Measurements from ENCODE around the gene GSK3A. TPM values are rescaled to one million over a fixed set of nuclear protein-coding genes. Genes with fewer than 3 reads are reported as not detected.

Gene GSK3A
- total RNA-seq, 2 experiments from 2014 or later, result 30.5 to 31.7 TPM

DNA sequence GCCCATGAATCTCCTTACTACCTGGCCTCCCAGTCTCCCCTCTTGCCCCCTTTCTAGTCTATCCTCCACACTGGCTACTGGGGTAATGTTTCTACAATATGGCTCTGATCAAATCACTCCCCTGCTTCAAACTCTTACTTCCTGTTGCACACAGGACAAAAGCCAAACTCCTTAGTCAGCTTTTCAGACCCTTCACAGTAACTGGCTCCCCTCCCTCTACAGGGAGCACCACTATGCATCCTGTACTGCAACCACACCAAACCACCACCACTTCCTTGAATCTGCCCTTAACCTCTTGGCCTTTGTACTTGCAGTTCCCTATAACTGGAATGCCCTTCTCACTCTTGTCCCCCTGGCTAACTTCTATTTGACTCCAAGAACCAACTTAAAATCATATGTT is 57.1 kb downstream of the GSK3A start:
- H3K4me3 Mint-ChIP-seq, result no peak overlapping the region
- ChIA-PET POLR2A (interaction anchor here (0.9 to 1.4 kb wide), 3 partner anchors 10 to 16 kb away, joined by 3 read pairs; no protein-coding TSS in a partner anchor), CTCF (interaction anchor here (0.7 to 6.1 kb wide), 20 partner anchors 9 to 119 kb away, joined by 3 to 70 read pairs (median 5); partner anchors contain the start of genes DEDD2 and POU2F2)
- no peaks in the 10 kb centered on the region for H3K36me3 Mint-ChIP-seq (ENCODE audit: low read depth)
- ATAC-seq (peak; percentile 78), DNase-seq (peak; percentile 42)
- no peaks in the 10 kb centered on the region for H3K9me3 Mint-ChIP-seq
- H3K27ac Mint-ChIP-seq, result peak overlapping the region; percentile 14
- H3K27me3 Mint-ChIP-seq, result no peaks in the 10 kb centered on the region
- H3K4me1 Mint-ChIP-seq (ENCODE audit: low read depth), result peaks cover 21% of the 10 kb centered on the region
- no peak for TF ChIP-seq CTCF (IDR thresholded peaks at IDR 0.05)
- intact Hi-C loops (cut with micrococcal nuclease), result loop anchor here (2.0 kb wide), 1 partner anchor 52 kb away; the partner anchor contains the start of gene POU2F2

DNA sequence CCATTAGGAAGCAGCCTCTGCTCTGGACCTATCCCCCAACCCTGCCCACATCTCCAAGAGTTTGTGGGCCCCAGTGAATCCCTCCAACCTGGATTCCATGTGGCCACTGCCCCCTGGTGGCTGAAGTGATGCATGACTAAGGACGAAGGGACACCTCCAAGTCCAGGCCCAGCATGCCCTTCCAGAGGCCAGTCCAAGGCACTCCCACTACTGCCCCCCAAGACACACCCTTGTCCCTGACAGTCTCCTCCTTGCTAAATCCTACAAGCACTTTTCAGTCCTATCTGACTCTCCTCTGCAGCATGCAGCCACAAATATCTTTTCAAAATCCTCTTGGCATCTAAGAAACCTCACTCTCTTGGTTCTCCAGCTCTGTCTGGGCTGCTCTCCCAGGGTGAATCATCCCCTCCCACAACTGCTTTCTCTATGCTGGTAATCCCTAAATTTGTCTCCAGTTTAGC is 58.0 kb downstream of the GSK3A start:
- H3K4me1 Mint-ChIP-seq (ENCODE audit: low read depth), result peaks cover 21% of the 10 kb centered on the region
- no peak overlapping the region for H3K4me3 Mint-ChIP-seq
- CTCF ChIA-PET, result interaction anchor here (0.7 to 6.1 kb wide), 25 partner anchors 8 to 119 kb away, joined by 3 to 70 read pairs (median 5); partner anchors contain the start of genes DEDD2 and POU2F2
- intact Hi-C loops (cut with micrococcal nuclease), result loop anchor here (1.0 to 2.0 kb wide), 2 partner anchors 52 to 76 kb away; partner anchors contain the start of gene POU2F2
- H3K27ac Mint-ChIP-seq, result peak overlapping the region; percentile 36
- no peaks in the 10 kb centered on the region for H3K36me3 Mint-ChIP-seq (ENCODE audit: low read depth)
- DNase-seq (peak; percentile 83), ATAC-seq (peak; percentile 85)
- peak; percentile 96 for TF ChIP-seq CTCF (IDR thresholded peaks at IDR 0.05)
- POLR2A ChIA-PET, result interaction anchor here (1.4 kb wide), 1 partner anchor 17 kb away, joined by 3 read pairs; no protein-coding TSS in a partner anchor
- no peaks in the 10 kb centered on the region for H3K27me3 Mint-ChIP-seq
- no peaks in the 10 kb centered on the region for H3K9me3 Mint-ChIP-seq

Other genes with a start within 250 kb of the GSK3A start
- 1 to 10 TPM; 5.5 to 5.9 TPM for gene ATP1A3, start 248.4 kb downstream of the GSK3A start, total RNA-seq
- gene GRIK5, start 172.4 kb downstream of the GSK3A start, total RNA-seq, result under 1 TPM; 0.63 to 0.95 TPM
- 10 to 100 TPM; 12.4 to 12.8 TPM for gene ZNF574, start 166.4 kb downstream of the GSK3A start, total RNA-seq
- 10 to 100 TPM; 37.7 to 40.7 TPM for gene POU2F2, start 110.2 kb downstream of the GSK3A start, total RNA-seq
- gene DEDD2, start 24.9 kb downstream of the GSK3A start, total RNA-seq, result 10 to 100 TPM; 21.7 to 22.5 TPM
- gene ZNF526, start 22.3 kb downstream of the GSK3A start, total RNA-seq, result 10 to 100 TPM; 12.0 to 12.3 TPM
- gene ERF, start 12.5 kb upstream of the GSK3A start, total RNA-seq, result 10 to 100 TPM; 60.0 to 69.2 TPM
- 10 to 100 TPM; 60.7 to 65.6 TPM for gene CIC, start 26.6 kb upstream of the GSK3A start, total RNA-seq
- under 1 TPM; 0.38 to 0.49 TPM for gene PRR19, start 59.5 kb upstream of the GSK3A start, total RNA-seq
- gene PAFAH1B3, start 60.0 kb upstream of the GSK3A start, total RNA-seq, result 10 to 100 TPM; 39.1 to 42.4 TPM
- gene TMEM145, start 70.7 kb upstream of the GSK3A start, total RNA-seq, result 1 to 10 TPM; 3.0 to 3.2 TPM
- 1 to 10 TPM; 7.0 to 8.0 TPM for gene MEGF8, start 83.0 kb upstream of the GSK3A start, total RNA-seq
- not detected for gene CNFN, start 147.7 kb upstream of the GSK3A start, total RNA-seq
- gene LIPE, start 184.8 kb upstream of the GSK3A start, total RNA-seq, result 10 to 100 TPM; 28.4 to 34.3 TPM
- gene CXCL17, start 200.3 kb upstream of the GSK3A start, total RNA-seq, result not detected